HG03135 (cell line): Measurements from ENCODE around the gene SPINK9.
"Not testable (repeated sequence)": the region's sequence is repeated elsewhere in the genome, so short reads cannot be mapped to it uniquely, and the experiment has no call there.

Source experiments
- ATAC-seq: cut with Tn5 transposase; IDR thresholded peaks from one replicate; pipeline ENCODE4 v1.9.1; 2021; ENCODE audit warnings: mild to moderate bottlenecking, moderate library complexity; ENCODE audit not compliant: unreplicated experiment

SPINK9 gene

GRCh38 chr5:148335259-148335658 is at the start of gene SPINK9:
TSS of gene SPINK9 (plus strand) at chr5:148335559. CDS start at chr5:148335614, 55 bp downstream.
- no peak for ATAC-seq

- no peak for ATAC-seq
Observed at GRCh38 chr5:148290271-148291195, 44.8 kb upstream of the SPINK9 start.

- ATAC-seq: no peak
Observed at GRCh38 chr5:148297731-148298130, 37.6 kb upstream of the SPINK9 start.

GRCh38 chr5:148306446-148306845 is 28.9 kb upstream of the SPINK9 start:
- no peak for ATAC-seq

- no peak for ATAC-seq
Observed at GRCh38 chr5:148309019-148309418, 26.3 kb upstream of the SPINK9 start.

- no peak for ATAC-seq
Observed at GRCh38 chr5:148309746-148310145, 25.6 kb upstream of the SPINK9 start.

- ATAC-seq: no peak
Observed at GRCh38 chr5:148311484-148311883, 23.9 kb upstream of the SPINK9 start.

- ATAC-seq: no peak
Observed at GRCh38 chr5:148312153-148312552, 23.2 kb upstream of the SPINK9 start, which contains the start of gene SPINK7. TSS of gene SPINK7 (plus strand) at chr5:148312423. CDS start at chr5:148312484, 61 bp downstream.

- ATAC-seq: no peak
Observed at GRCh38 chr5:148314187-148314586, 21.2 kb upstream of the SPINK9 start.

- ATAC-seq: no peak
Observed at GRCh38 chr5:148314731-148315130, 20.6 kb upstream of the SPINK9 start.

- ATAC-seq: not testable (repeated sequence)
Observed at GRCh38 chr5:148320011-148320963, 15.1 kb upstream of the SPINK9 start.

- no peak for ATAC-seq
Observed at GRCh38 chr5:148333262-148333849, 2.0 kb upstream of the SPINK9 start.

- ATAC-seq: no peak
Observed at GRCh38 chr5:148336704-148337435, 1.5 kb downstream of the SPINK9 start.

GRCh38 chr5:148342371-148343045 is 7.1 kb downstream of the SPINK9 start:
- ATAC-seq: no peak

GRCh38 chr5:148343046-148343407 is 7.7 kb downstream of the SPINK9 start:
- no peak for ATAC-seq

- ATAC-seq: no peak
Observed at GRCh38 chr5:148343603-148344487, 8.5 kb downstream of the SPINK9 start.

- ATAC-seq: no peak
Observed at GRCh38 chr5:148347706-148348105, 12.3 kb downstream of the SPINK9 start.

- ATAC-seq: no peak
Observed at GRCh38 chr5:148352696-148353095, 17.3 kb downstream of the SPINK9 start.

GRCh38 chr5:148353634-148354033 is 18.3 kb downstream of the SPINK9 start:
- ATAC-seq: no peak
